ENCODE measurements around the gene SCD. TPM values are rescaled to one million over a fixed set of nuclear protein-coding genes. Genes with fewer than 3 reads are reported as not detected.

The SCD gene
- total RNA-seq, 1 donor from 2014 or later: 428 TPM

DNA sequence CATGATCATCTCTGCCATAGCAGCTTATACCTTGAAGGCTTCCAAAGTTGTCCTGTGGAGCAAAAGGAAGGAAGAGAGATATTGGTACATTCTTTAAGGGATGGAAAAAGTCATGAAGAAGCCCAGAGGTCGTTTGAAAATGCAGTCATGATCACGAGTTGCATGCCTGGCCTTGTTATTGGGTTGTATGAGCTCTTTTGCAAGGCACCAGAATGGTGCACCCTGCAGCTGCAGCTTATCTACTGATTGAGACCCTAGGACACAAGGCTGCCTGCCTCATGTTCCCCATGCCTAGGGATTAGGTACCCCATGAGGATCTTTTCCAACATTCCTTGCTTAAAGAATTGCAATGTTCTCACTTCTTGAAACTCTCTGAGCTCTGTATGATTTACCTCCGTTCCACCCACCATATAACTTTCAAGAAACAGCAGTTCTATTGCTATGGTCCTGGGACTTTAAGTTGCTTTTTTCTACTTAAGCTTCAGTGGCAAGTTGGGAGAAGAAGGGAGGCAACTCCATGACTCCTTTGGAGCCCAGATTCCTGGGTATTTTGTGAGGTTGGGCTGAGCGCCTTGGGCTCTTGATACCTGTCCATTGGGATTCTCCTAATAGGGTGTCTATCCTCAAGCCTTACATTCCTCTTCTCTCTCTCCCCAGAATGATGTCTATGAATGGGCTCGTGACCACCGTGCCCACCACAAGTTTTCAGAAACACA is 6.9 kb downstream of the SCD start:
- FAIRE-seq: no peak
- peaks cover 91% of the 10 kb centered on the region for H4K20me1 ChIP-seq (ENCODE audit: insufficient read depth, low read length)

DNA sequence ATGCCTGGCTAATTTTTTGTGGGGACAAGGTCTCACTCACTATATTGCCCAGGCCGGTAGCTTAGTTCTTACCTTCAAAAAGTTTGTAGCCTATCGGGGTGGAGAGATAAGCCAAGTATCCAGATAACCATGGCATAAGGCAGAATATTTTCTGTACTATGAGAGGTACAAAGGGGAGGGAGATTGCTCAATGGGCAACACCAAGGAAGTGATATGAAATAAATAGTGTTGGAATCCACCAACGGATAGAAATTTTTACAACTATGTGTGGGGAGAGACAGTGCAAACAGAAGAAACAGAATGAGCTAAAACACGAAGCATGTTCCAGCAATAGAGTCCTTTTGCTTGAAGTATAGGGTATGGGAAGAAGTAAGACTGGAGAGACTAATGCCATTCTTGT is 8.1 kb downstream of the SCD start:
- Mint-ChIP-seq H3K9me3 (ENCODE audit: unreplicated experiment) (no peaks in the 10 kb centered on the region), H3K4me3 (ENCODE audit: unreplicated experiment) (no peak overlapping the region), H3K27me3 (ENCODE audit: low read depth, unreplicated experiment) (no peaks in the 10 kb centered on the region), H3K27ac (ENCODE audit: unreplicated experiment) (no peak overlapping the region), H3K36me3 (ENCODE audit: low read depth, unreplicated experiment) (peaks cover 66% of the 10 kb centered on the region), H3K4me1 (ENCODE audit: low read depth, unreplicated experiment) (peaks cover 39% of the 10 kb centered on the region)
- no peak for TF ChIP-seq EZH2 (IDR thresholded peaks at IDR 0.05; ENCODE audit: insufficient read depth, low read length)
- TF ChIP-seq, protein P1, sequence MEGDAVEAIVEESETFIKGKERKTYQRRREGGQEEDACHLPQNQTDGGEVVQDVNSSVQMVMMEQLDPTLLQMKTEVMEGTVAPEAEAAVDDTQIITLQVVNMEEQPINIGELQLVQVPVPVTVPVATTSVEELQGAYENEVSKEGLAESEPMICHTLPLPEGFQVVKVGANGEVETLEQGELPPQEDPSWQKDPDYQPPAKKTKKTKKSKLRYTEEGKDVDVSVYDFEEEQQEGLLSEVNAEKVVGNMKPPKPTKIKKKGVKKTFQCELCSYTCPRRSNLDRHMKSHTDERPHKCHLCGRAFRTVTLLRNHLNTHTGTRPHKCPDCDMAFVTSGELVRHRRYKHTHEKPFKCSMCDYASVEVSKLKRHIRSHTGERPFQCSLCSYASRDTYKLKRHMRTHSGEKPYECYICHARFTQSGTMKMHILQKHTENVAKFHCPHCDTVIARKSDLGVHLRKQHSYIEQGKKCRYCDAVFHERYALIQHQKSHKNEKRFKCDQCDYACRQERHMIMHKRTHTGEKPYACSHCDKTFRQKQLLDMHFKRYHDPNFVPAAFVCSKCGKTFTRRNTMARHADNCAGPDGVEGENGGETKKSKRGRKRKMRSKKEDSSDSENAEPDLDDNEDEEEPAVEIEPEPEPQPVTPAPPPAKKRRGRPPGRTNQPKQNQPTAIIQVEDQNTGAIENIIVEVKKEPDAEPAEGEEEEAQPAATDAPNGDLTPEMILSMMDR (IDR thresholded peaks at IDR 0.05; ENCODE audit: insufficient read depth, low read depth, low read length): no peak
- no peak overlapping the region for H3K4me3 ChIP-seq (ENCODE audit: insufficient read depth, low read depth, low read length)
- H3K4me2 ChIP-seq (ENCODE audit: low read length): no peak overlapping the region
- H3K9me3 ChIP-seq (ENCODE audit: insufficient read depth, low read depth, low read length): no peaks in the 10 kb centered on the region
- H4K20me1 ChIP-seq (ENCODE audit: insufficient read depth, low read length): peaks cover 91% of the 10 kb centered on the region
- H3K79me2 ChIP-seq (ENCODE audit: insufficient read depth, low read length): peaks cover 51% of the 10 kb centered on the region
- FAIRE-seq (no peak), DNase-seq (ENCODE audit: low read depth) (no peak)
- H3K4me1 ChIP-seq (ENCODE audit: insufficient read depth, low read length): peaks cover 15% of the 10 kb centered on the region
- H3K9ac ChIP-seq (ENCODE audit: low read length): no peak overlapping the region
- H3K27me3 ChIP-seq (ENCODE audit: insufficient read depth, low read length): no peaks in the 10 kb centered on the region
- H3K27ac ChIP-seq (ENCODE audit: low read depth, low read length): no peak overlapping the region
- H2AFZ ChIP-seq (ENCODE audit: low read depth, low read length): no peak overlapping the region
- H3K36me3 ChIP-seq (ENCODE audit: insufficient read depth, low read length): peaks cover 80% of the 10 kb centered on the region

More for the DNA sequence above, 6.9 kb downstream of the SCD start:
- TF ChIP-seq EZH2 (IDR thresholded peaks at IDR 0.05; ENCODE audit: insufficient read depth, low read length): no peak
- TF ChIP-seq, protein P1 (IDR thresholded peaks at IDR 0.05; ENCODE audit: insufficient read depth, low read depth, low read length): no peak
- DNase-seq (ENCODE audit: low read depth): no peak
- no peaks in the 10 kb centered on the region for H3K9me3 Mint-ChIP-seq (ENCODE audit: unreplicated experiment)
- Histone ChIP-seq H3K27ac (ENCODE audit: low read depth, low read length) (no peak overlapping the region), H3K27me3 (ENCODE audit: insufficient read depth, low read length) (no peaks in the 10 kb centered on the region), H3K36me3 (ENCODE audit: insufficient read depth, low read length) (peaks cover 81% of the 10 kb centered on the region), H3K4me3 (ENCODE audit: insufficient read depth, low read depth, low read length) (no peak overlapping the region), H2AFZ (ENCODE audit: low read depth, low read length) (no peak overlapping the region), H3K9me3 (ENCODE audit: insufficient read depth, low read depth, low read length) (no peaks in the 10 kb centered on the region), H3K4me1 (ENCODE audit: insufficient read depth, low read length) (peaks cover 19% of the 10 kb centered on the region), H3K9ac (ENCODE audit: low read length) (no peak overlapping the region), H3K4me2 (ENCODE audit: low read length) (no peak overlapping the region), H3K79me2 (ENCODE audit: insufficient read depth, low read length) (peaks cover 63% of the 10 kb centered on the region)
- peaks cover 66% of the 10 kb centered on the region for H3K36me3 Mint-ChIP-seq (ENCODE audit: low read depth, unreplicated experiment)
- peaks cover 39% of the 10 kb centered on the region for H3K4me1 Mint-ChIP-seq (ENCODE audit: low read depth, unreplicated experiment)
- H3K27ac Mint-ChIP-seq (ENCODE audit: unreplicated experiment): no peak overlapping the region
- no peaks in the 10 kb centered on the region for H3K27me3 Mint-ChIP-seq (ENCODE audit: low read depth, unreplicated experiment)
- H3K4me3 Mint-ChIP-seq (ENCODE audit: unreplicated experiment): no peak overlapping the region
